Rectal smooth muscle tissue (tissue), 1 donor: ENCODE data around the gene PRG3.

Experiments used
- H3K27ac ChIP-seq: one replicate; pipeline ENCODE4 v1.7.0; 2013; ENCODE audit warnings: low read depth, low read length, inconsistent platforms
- H3K27me3 ChIP-seq: one replicate; pipeline ENCODE4 v1.7.0; 2013; ENCODE audit warnings: low read length; ENCODE audit not compliant: control insufficient read depth, insufficient read depth
- H3K36me3 ChIP-seq: one replicate; pipeline ENCODE4 v1.7.0; 2013; ENCODE audit warnings: low read length; ENCODE audit not compliant: control insufficient read depth, insufficient read depth
- H3K4me1 ChIP-seq: one replicate; pipeline ENCODE4 v1.7.0; 2013; ENCODE audit warnings: low read length; ENCODE audit not compliant: control insufficient read depth, insufficient read depth
- H3K4me3 ChIP-seq: one replicate; pipeline ENCODE4 v1.7.0; 2013; ENCODE audit warnings: low read length
- H3K9ac ChIP-seq: one replicate; pipeline ENCODE4 v1.7.0; 2013; ENCODE audit warnings: low read length

The PRG3 gene

DNA sequence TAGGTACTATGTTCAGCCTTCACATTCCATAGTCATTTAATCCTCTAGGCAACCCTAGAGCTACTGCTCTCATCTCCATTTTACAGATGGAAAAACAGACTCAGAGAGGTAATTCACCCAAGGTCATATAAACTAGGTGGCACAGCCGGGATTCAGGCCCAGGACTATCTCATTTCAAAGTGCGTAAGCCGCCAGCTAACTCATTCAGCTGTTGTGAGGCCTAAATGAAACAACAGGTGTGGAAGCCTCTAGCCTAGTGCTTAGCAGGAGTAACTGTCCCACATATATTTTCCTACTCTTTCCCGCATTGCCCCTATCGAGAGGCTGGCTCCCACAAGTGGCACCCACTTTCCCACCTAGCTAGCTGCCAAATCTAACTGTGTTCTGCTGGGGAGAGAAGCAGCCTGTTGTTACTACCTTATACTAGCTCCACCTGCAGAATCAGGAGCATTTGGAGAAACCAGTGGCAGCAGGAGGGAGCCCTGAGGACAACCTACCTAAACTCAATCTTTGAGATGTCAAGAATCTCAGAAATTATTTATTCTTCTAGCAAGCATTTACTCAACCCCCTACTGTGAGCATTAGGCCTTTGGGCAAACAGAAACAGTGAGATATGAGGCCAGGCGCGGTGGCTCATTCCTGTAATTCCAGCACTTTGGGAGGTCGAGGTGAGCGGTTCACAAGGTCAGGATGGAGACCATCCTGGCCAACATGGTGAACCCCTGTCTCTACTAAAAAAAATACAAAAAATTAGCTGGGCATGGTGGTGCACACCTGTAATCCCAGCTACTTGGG lies 20.9 kb downstream of the PRG3 start:
- H3K27ac ChIP-seq: no peak overlapping the region
- H3K9ac ChIP-seq: no peak overlapping the region

GRCh38 chr11:57359396-57359795 lies 21.6 kb downstream of the PRG3 start:
- no peak overlapping the region for H3K4me3 ChIP-seq
- H3K27ac ChIP-seq: no peak overlapping the region
- no peaks in the 10 kb centered on the region for H3K27me3 ChIP-seq

More for the DNA sequence above, 20.9 kb downstream of the PRG3 start:
- Histone ChIP-seq H3K27me3 (no peaks in the 10 kb centered on the region), H3K4me3 (no peak overlapping the region), H3K4me1 (no peaks in the 10 kb centered on the region), H3K36me3 (no peaks in the 10 kb centered on the region)

GRCh38 chr11:57358991-57359390 lies 22.0 kb downstream of the PRG3 start:
- Histone ChIP-seq H3K4me1 (no peaks in the 10 kb centered on the region), H3K27me3 (no peaks in the 10 kb centered on the region), H3K27ac (no peak overlapping the region), H3K4me3 (no peak overlapping the region), H3K36me3 (no peaks in the 10 kb centered on the region), H3K9ac (no peak overlapping the region)

More at GRCh38 chr11:57359396-57359795, 21.6 kb downstream of the PRG3 start:
- H3K4me1 ChIP-seq: no peaks in the 10 kb centered on the region
- H3K36me3 ChIP-seq: no peaks in the 10 kb centered on the region
- no peak overlapping the region for H3K9ac ChIP-seq

DNA sequence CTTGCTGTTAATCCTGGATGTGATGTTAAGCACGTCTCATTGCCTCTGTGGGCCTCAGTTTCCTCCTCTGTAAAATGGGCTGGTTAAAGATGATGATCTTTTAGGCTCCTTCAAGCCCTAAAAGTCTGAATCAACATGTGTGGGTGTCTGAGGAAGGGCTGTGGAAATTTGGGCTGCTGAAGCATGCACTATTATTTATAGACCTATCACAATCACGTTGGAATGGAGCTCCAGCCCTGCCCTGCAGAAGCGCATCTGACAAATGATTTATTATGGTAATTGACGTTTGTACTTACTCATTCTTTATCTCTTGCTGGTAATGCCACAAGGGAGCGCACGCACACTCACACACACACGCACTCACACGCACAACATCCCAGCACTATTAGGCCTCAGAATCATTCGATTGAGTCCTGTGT lies 22.4 kb downstream of the PRG3 start:
- H3K9ac ChIP-seq: no peak overlapping the region
- no peak overlapping the region for H3K27ac ChIP-seq
- no peaks in the 10 kb centered on the region for H3K4me1 ChIP-seq
- no peaks in the 10 kb centered on the region for H3K36me3 ChIP-seq
- no peaks in the 10 kb centered on the region for H3K27me3 ChIP-seq
- H3K4me3 ChIP-seq: no peak overlapping the region

- H3K27me3 ChIP-seq: no peaks in the 10 kb centered on the region
- no peaks in the 10 kb centered on the region for H3K36me3 ChIP-seq
- H3K27ac ChIP-seq: no peak overlapping the region
- no peak overlapping the region for H3K9ac ChIP-seq
- H3K4me3 ChIP-seq: no peak overlapping the region
- no peaks in the 10 kb centered on the region for H3K4me1 ChIP-seq
These were observed 23.1 kb downstream of the PRG3 start for GRCh38 chr11:57357856-57358255.

DNA sequence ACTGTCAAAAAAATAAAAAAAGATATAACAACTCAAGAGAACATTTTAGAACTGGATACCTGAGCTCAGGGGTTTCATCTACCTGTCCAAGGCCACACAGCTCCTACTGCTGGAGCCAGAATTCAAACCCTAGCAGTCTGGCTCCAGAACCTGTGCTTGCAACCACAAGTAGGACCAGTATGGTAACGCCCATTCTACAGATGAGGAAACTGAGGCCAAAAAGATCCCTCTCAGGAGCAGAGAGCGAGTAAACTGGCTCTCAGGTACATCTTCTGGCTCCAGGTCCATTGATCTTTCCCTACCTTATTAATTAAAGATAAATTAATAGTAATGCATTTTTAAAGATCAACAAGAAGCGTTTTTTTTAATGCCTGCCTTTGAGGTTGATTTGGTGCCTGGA lies 23.6 kb downstream of the PRG3 start:
- Histone ChIP-seq H3K4me3 (no peak overlapping the region), H3K4me1 (no peaks in the 10 kb centered on the region), H3K9ac (no peak overlapping the region), H3K27ac (no peak overlapping the region), H3K36me3 (no peaks in the 10 kb centered on the region), H3K27me3 (no peaks in the 10 kb centered on the region)

- no peaks in the 10 kb centered on the region for H3K4me1 ChIP-seq
- H3K4me3 ChIP-seq: no peak overlapping the region
- no peaks in the 10 kb centered on the region for H3K36me3 ChIP-seq
- no peak overlapping the region for H3K9ac ChIP-seq
- no peaks in the 10 kb centered on the region for H3K27me3 ChIP-seq
- no peak overlapping the region for H3K27ac ChIP-seq
These were observed 24.7 kb downstream of the PRG3 start for GRCh38 chr11:57356268-57356667.

GRCh38 chr11:57354699-57355098 lies 26.3 kb downstream of the PRG3 start:
- no peaks in the 10 kb centered on the region for H3K27me3 ChIP-seq
- H3K36me3 ChIP-seq: no peaks in the 10 kb centered on the region
- H3K27ac ChIP-seq: no peak overlapping the region
- H3K9ac ChIP-seq: no peak overlapping the region
- H3K4me3 ChIP-seq: no peak overlapping the region
- H3K4me1 ChIP-seq: no peaks in the 10 kb centered on the region

GRCh38 chr11:57353852-57354251 lies 27.1 kb downstream of the PRG3 start:
- Histone ChIP-seq H3K4me1 (no peaks in the 10 kb centered on the region), H3K9ac (no peak overlapping the region), H3K27me3 (no peaks in the 10 kb centered on the region), H3K4me3 (no peak overlapping the region), H3K27ac (no peak overlapping the region), H3K36me3 (no peaks in the 10 kb centered on the region)

DNA sequence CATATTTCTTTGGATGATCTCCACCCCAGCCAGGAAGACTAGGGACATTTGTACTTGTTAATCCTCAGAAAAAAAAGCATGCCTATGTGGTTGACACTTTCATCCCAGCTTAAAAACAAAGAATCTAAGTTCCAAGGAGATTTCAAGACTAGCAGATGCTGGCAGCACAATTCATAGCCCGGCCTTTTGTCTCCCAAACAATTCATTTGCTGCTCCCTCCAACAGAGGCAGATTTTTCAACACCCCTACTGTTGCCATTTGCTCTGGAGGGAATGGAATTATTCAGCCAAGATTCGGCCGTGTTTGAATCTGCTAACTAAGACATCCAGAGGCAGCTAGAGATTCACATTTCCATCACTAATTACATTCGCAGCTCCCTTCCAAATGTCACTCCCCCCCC lies 27.5 kb downstream of the PRG3 start:
- Histone ChIP-seq H3K9ac (no peak overlapping the region), H3K36me3 (no peaks in the 10 kb centered on the region), H3K4me1 (no peaks in the 10 kb centered on the region), H3K27ac (no peak overlapping the region), H3K27me3 (no peaks in the 10 kb centered on the region), H3K4me3 (no peak overlapping the region)

- Histone ChIP-seq H3K9ac (no peak overlapping the region), H3K4me3 (no peak overlapping the region), H3K27ac (no peak overlapping the region), H3K27me3 (no peaks in the 10 kb centered on the region), H3K4me1 (no peaks in the 10 kb centered on the region), H3K36me3 (no peaks in the 10 kb centered on the region)
These were observed 27.9 kb downstream of the PRG3 start for GRCh38 chr11:57353036-57353435.

DNA sequence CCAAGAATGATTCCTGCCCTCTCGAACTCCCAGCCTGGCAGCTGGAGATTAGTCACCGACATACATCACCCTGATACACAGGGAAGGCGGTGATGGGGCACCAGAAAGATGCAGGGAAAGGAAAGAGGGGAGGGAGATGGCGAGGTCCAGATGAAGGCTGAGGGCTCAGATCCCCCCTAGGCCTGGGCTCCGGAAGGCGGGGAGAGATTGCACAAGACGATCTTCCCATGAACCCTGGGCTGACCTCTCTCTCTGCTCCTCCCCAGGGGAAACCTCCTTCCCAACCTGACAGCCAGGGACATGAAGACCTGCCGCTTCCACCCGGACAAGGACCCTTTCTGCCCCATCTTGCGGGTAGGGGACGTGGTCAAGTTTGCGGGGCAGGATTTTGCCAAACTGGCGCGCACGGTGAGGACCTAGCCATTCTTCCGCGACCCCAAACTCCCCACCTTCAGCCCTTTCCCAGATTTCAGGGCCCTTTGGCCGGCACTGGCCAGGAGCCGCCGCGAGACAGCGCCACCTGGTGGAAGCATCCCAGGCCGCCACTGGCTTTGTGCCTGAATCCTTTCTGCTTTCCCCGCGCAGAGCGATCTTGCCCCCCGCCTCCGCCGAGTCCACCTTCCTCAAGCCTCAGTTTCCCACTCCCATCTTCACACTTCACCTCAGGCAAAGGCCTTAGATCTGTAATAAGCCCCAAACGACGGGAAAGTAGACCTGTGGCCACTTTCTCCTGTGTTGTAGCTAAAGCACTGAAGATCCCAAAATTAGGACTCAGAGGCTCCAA lies 31.3 kb downstream of the PRG3 start:
- Histone ChIP-seq H3K27me3 (no peaks in the 10 kb centered on the region), H3K9ac (no peak overlapping the region), H3K27ac (no peak overlapping the region), H3K36me3 (no peaks in the 10 kb centered on the region), H3K4me1 (no peaks in the 10 kb centered on the region), H3K4me3 (no peak overlapping the region)
